ENCODE measurements around the gene HES5. TPM values are rescaled to one million over a fixed set of nuclear protein-coding genes. Genes with fewer than 3 reads are reported as not detected.

HES5 gene
- total RNA-seq, 1 experiment from 2014 or later, result not detected

DNA sequence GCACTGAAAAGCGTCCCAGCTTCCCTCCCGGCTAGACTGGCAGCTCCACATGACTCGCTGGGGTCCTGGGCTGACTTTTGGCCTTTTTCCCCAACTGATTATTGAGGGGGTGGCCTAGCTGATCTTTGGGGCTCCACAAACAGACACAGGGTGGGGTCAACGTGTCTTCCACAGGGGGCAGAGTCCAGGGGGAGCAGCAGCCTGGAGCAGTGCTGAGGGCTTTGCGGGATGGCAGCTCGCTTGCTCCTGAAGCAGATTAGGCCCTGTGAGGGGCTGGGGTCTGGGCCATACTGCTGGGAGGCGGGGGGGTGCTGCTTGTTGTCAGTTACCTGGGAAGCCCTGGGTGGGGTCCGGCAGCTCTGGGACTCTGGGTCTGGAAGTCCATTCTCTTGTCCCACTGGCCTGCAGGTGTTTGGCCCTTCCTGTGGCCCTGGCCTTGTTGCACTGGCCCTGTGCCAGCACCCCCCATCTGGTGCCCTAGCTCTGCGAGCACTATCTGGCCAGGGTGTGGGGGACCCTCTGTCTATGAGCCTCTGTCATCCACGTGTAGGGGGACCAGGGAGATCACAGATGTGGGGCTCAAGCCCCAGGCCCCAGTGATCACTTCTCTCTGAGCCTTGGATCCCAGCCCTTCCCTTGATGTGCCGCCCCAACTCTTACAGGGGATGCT lies 12.3 kb upstream of the HES5 start:
- WGBS (ENCODE audit: extremely low coverage, insufficient read length, low lambda C conversion rate), result no CpG with 5 or more reads among the region's 11 CpGs
- H3K4me2 ChIP-seq (ENCODE audit: insufficient read depth, insufficient read length, low read length), result no peak overlapping the region
- peak overlapping the region in 1 of 3 experiments; percentile 39; a peak in 1 of 7 replicates for H3K27ac Mint-ChIP-seq

More for the DNA sequence above, 12.3 kb upstream of the HES5 start:
- no peak overlapping the region for H4K8ac ChIP-seq (replicated peaks; ENCODE audit: insufficient read length, low read depth, low read length)
- H2BK120ac ChIP-seq (ENCODE audit: low read depth, low read length, poor library complexity, severe bottlenecking), result no peak overlapping the region
- no peaks in the 10 kb centered on the region for H3K36me3 Mint-ChIP-seq (ENCODE audit: insufficient read depth in 1 of 3, low read depth in 3 of 3)
- H3K18ac ChIP-seq (ENCODE audit: insufficient read length, low read depth, low read length), result no peak overlapping the region
- H3K56ac ChIP-seq (ENCODE audit: insufficient read length, low read depth, low read length), result no peak overlapping the region
- H4K20me1 ChIP-seq (ENCODE audit: control insufficient read depth, insufficient read depth, insufficient read length), result no peaks in the 10 kb centered on the region
- H3K4ac ChIP-seq (ENCODE audit: low read depth, low read length), result no peak overlapping the region
- H3T11ph ChIP-seq (ENCODE audit: low read length), result no peak overlapping the region
- no peak overlapping the region for H3K4me3 Mint-ChIP-seq
- no peaks in the 10 kb centered on the region for H3K79me1 ChIP-seq (ENCODE audit: insufficient read depth, low read depth, low read length, poor library complexity, severe bottlenecking)
- peaks cover 11% of the 10 kb centered on the region for H3K23me2 ChIP-seq (ENCODE audit: insufficient read length, low read depth, low read length, poor library complexity, severe bottlenecking)
- no peak overlapping the region for H3K14ac ChIP-seq (ENCODE audit: insufficient read depth, low read length)
- no peaks in the 10 kb centered on the region; the same call in 1 of the 2 replicates for H3K27me3 ChIP-seq (ENCODE audit: insufficient read depth, low read length)
- H2BK20ac ChIP-seq (ENCODE audit: low read depth, low read length, poor library complexity, severe bottlenecking), result no peak overlapping the region
- H2BK15ac ChIP-seq (ENCODE audit: low read depth, low read length), result no peak overlapping the region
- no peak overlapping the region for H2AK5ac ChIP-seq (ENCODE audit: insufficient read length, low read length)
- H3K79me2 ChIP-seq (ENCODE audit: insufficient read depth, low read length), result no peaks in the 10 kb centered on the region
- H2BK12ac ChIP-seq (ENCODE audit: insufficient read length, low read depth, low read length), result no peak overlapping the region
- H3K27me3 Mint-ChIP-seq (ENCODE audit: low read depth), result peaks cover 42% of the 10 kb centered on the region
- no peak for DNase-seq
- H3K9me3 ChIP-seq (ENCODE audit: control insufficient read depth, low read depth, low read length), result no peaks in the 10 kb centered on the region
- TF ChIP-seq, protein P1, sequence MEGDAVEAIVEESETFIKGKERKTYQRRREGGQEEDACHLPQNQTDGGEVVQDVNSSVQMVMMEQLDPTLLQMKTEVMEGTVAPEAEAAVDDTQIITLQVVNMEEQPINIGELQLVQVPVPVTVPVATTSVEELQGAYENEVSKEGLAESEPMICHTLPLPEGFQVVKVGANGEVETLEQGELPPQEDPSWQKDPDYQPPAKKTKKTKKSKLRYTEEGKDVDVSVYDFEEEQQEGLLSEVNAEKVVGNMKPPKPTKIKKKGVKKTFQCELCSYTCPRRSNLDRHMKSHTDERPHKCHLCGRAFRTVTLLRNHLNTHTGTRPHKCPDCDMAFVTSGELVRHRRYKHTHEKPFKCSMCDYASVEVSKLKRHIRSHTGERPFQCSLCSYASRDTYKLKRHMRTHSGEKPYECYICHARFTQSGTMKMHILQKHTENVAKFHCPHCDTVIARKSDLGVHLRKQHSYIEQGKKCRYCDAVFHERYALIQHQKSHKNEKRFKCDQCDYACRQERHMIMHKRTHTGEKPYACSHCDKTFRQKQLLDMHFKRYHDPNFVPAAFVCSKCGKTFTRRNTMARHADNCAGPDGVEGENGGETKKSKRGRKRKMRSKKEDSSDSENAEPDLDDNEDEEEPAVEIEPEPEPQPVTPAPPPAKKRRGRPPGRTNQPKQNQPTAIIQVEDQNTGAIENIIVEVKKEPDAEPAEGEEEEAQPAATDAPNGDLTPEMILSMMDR (conservative IDR thresholded peaks at IDR 0.05), result no peak
- no peaks in the 10 kb centered on the region; a peak in 1 of 5 replicates for H3K9me3 Mint-ChIP-seq
- H4K91ac ChIP-seq (ENCODE audit: insufficient read length, low read depth, low read length), result no peak overlapping the region
- peaks cover 3 to 20% of the 10 kb centered on the region in 2 experiments; a peak in 2 of 4 replicates for H3K4me1 Mint-ChIP-seq
- H3K9ac ChIP-seq (ENCODE audit: extremely low read depth, insufficient read length, low read length), result no peak overlapping the region
- no peak overlapping the region for H3K27ac ChIP-seq (ENCODE audit: insufficient read length, low read depth, low read length)
- no peak overlapping the region for H2BK5ac ChIP-seq (ENCODE audit: insufficient read length, low read length)
- no peak overlapping the region for H3K23ac ChIP-seq (ENCODE audit: insufficient read length, low read depth, low read length)
- no peak overlapping the region for H4K5ac ChIP-seq (ENCODE audit: insufficient read length, low read depth, low read length)
- no peaks in the 10 kb centered on the region for H3K4me1 ChIP-seq (ENCODE audit: insufficient read depth, low read length)
- H2AFZ ChIP-seq (ENCODE audit: low read length), result no peak overlapping the region
